Measurements from ENCODE around the gene FOXA1. TPM values are rescaled to one million over a fixed set of nuclear protein-coding genes. Genes with fewer than 3 reads are reported as not detected.
A peak's percentile ranks its signal among the peaks of the same experiment; 100 is the strongest.

Gene FOXA1
- total RNA-seq, 4 donors from 2014 or later: 27.7 to 34.4 (median 29.1) TPM

- Histone ChIP-seq H3K27me3 (no peaks in the 10 kb centered on the region), H3K4me1 (no peaks in the 10 kb centered on the region), H3K36me3 (no peaks in the 10 kb centered on the region), H3K9me3 (no peaks in the 10 kb centered on the region), H3K27ac (no peak overlapping the region), H3K4me3 (no peak overlapping the region)
- intact Hi-C loops (cut with DNase I): no loop called here
- no peak for DNase-seq
- 69 to 77% methylated on average over 4 of the region's 4 CpGs for WGBS, 2 donors
- TF ChIP-seq CTCF (IDR thresholded peaks at IDR 0.05) (no peak), POLR2A (IDR thresholded peaks at IDR 0.05) (no peak)
Observed at GRCh38 chr14:37637341-37637740, 42.3 kb upstream of the FOXA1 start.

GRCh38 chr14:37625597-37626595 lies 30.8 kb upstream of the FOXA1 start:
- H3K4me1 ChIP-seq: peaks cover 0 to 30% (median 10%) of the 10 kb centered on the region in 3 donors
- H3K4me3 ChIP-seq: no peak overlapping the region
- intact Hi-C loops (cut with DNase I): no loop called here
- H3K9me3 ChIP-seq: no peaks in the 10 kb centered on the region
- no peaks in the 10 kb centered on the region for H3K36me3 ChIP-seq
- DNase-seq: no peak
- 66 to 77% methylated on average over 9 of the region's 9 CpGs for WGBS, 2 donors
- no peak overlapping the region for H3K27ac ChIP-seq
- peaks cover 0 to 40% (median 0%) of the 10 kb centered on the region in 4 donors for H3K27me3 ChIP-seq
- no peak for TF ChIP-seq CTCF (IDR thresholded peaks at IDR 0.05)
- TF ChIP-seq POLR2A (IDR thresholded peaks at IDR 0.05): no peak

- WGBS, 2 donors: 50 to 80% methylated on average over 1 of the region's 1 CpG
- intact Hi-C loops (cut with DNase I): no loop called here
- TF ChIP-seq CTCF (IDR thresholded peaks at IDR 0.05): no peak
- TF ChIP-seq POLR2A (IDR thresholded peaks at IDR 0.05): no peak
Observed at GRCh38 chr14:37623971-37624370, 28.9 kb upstream of the FOXA1 start.

GRCh38 chr14:37623426-37623951 lies 28.4 kb upstream of the FOXA1 start:
- Histone ChIP-seq H3K36me3 (no peaks in the 10 kb centered on the region), H3K4me3 (no peak overlapping the region), H3K27me3 (peaks cover 0 to 42% (median 0%) of the 10 kb centered on the region in 4 donors), H3K4me1 (peaks cover 0 to 30% (median 10%) of the 10 kb centered on the region in 3 donors), H3K9me3 (no peaks in the 10 kb centered on the region), H3K27ac (peak overlapping the region in 3 of 4 donors; percentile 40 to 74 (median 70))
- no peak for DNase-seq
- WGBS, 2 donors: 13 to 31% methylated on average over 1 of the region's 1 CpG
- no peak for TF ChIP-seq POLR2A (IDR thresholded peaks at IDR 0.05)
- no peak for TF ChIP-seq CTCF (IDR thresholded peaks at IDR 0.05)
- intact Hi-C loops (cut with DNase I): no loop called here

More at GRCh38 chr14:37623971-37624370, 28.9 kb upstream of the FOXA1 start:
- Histone ChIP-seq H3K27me3 (peaks cover 0 to 42% (median 0%) of the 10 kb centered on the region in 4 donors), H3K36me3 (no peaks in the 10 kb centered on the region), H3K4me1 (peaks cover 0 to 30% (median 10%) of the 10 kb centered on the region in 3 donors), H3K4me3 (no peak overlapping the region), H3K9me3 (no peaks in the 10 kb centered on the region), H3K27ac (peak overlapping the region in 3 of 4 donors; percentile 50 to 74 (median 70))
- DNase-seq: no peak
